ENCODE data around the gene SMTNL1.
A peak's percentile ranks its signal among the peaks of the same experiment; 100 is the strongest.

SMTNL1 gene

GRCh38 chr11:57546869-57547475 is 9.6 kb downstream of the SMTNL1 start:
- no peak for DNase-seq

GRCh38 chr11:57547854-57548377 is 10.5 kb downstream of the SMTNL1 start:
- no peak for DNase-seq

- no peak for DNase-seq
Observed at GRCh38 chr11:57549983-57550382, 12.6 kb downstream of the SMTNL1 start.

GRCh38 chr11:57551941-57552340 is 14.5 kb downstream of the SMTNL1 start:
- no peak for DNase-seq

GRCh38 chr11:57552479-57552878 is 15.1 kb downstream of the SMTNL1 start:
- DNase-seq = no peak

GRCh38 chr11:57555393-57555792 is 18.0 kb downstream of the SMTNL1 start:
- DNase-seq = no peak

- DNase-seq = no peak
Observed at GRCh38 chr11:57556041-57556440, 18.6 kb downstream of the SMTNL1 start.

GRCh38 chr11:57560146-57560545 is 22.8 kb downstream of the SMTNL1 start:
- no peak for DNase-seq

GRCh38 chr11:57562596-57562995 is 25.2 kb downstream of the SMTNL1 start:
- no peak for DNase-seq

- DNase-seq = no peak
Observed at GRCh38 chr11:57566005-57566904, 28.9 kb downstream of the SMTNL1 start.

GRCh38 chr11:57566905-57567514 is 29.6 kb downstream of the SMTNL1 start:
- DNase-seq = no peak

GRCh38 chr11:57567515-57568329 is 30.3 kb downstream of the SMTNL1 start, which contains the start of gene UBE2L6:
UBE2L6 (minus strand) TSS chr11:57567672; CDS start chr11:57567611, 61 bp downstream.
- DNase-seq = no peak

GRCh38 chr11:57568330-57568766 is 31.0 kb downstream of the SMTNL1 start:
- peak; percentile 13 for DNase-seq

GRCh38 chr11:57571606-57572005 is 34.2 kb downstream of the SMTNL1 start:
- no peak for DNase-seq

- DNase-seq = no peak
Observed at GRCh38 chr11:57574061-57574460, 36.7 kb downstream of the SMTNL1 start.

- no peak for DNase-seq
Observed at GRCh38 chr11:57584341-57584740, 46.9 kb downstream of the SMTNL1 start.

GRCh38 chr11:57585301-57585700 is 47.9 kb downstream of the SMTNL1 start:
- DNase-seq = no peak

GRCh38 chr11:57586711-57587245 is 49.4 kb downstream of the SMTNL1 start:
- DNase-seq = no peak

GRCh38 chr11:57588046-57588710 is 50.8 kb downstream of the SMTNL1 start:
- no peak for DNase-seq

GRCh38 chr11:57596266-57596885 is 59.0 kb downstream of the SMTNL1 start:
- no peak for DNase-seq

- no peak for DNase-seq
Observed at GRCh38 chr11:57597461-57597915, 60.1 kb downstream of the SMTNL1 start, which contains the start of gene SERPING1. SERPING1 (plus strand) TSS chr11:57597685; CDS start chr11:57598271, 586 bp downstream.

All from NCI-H524 treated with DMSO at 0.1 percent for 48 hours (cell line).